Mesenteric fat pad (tissue), 1 donor: ENCODE results near the gene GRK2. TPM values are rescaled to one million over a fixed set of nuclear protein-coding genes. Genes with fewer than 3 reads are reported as not detected.

Experiments
- DNase-seq: peaks from one replicate; pipeline ENCODE4 v3.0.0-alpha.2; 2020; ENCODE audit warnings: low spot score
- total RNA-seq: library from RNA; stranded (reverse); fragmentation: NEBNext Ultra II Directional; extraction: Animal tissue kit (Norgen Biotek cat#: 25700); gene quantifications from one replicate; pipeline ENCODE4 v1.2.1, GENCODE V29; 2021
- donor health status: DM: yes; HTN: yes; CAD: no.

The GRK2 gene
- total RNA-seq, 1 donor from 2014 or later, result 60.2 TPM

- no peak for DNase-seq
Observed at GRCh38 chr11:67293090-67293489, 26.8 kb downstream of the GRK2 start.

GRCh38 chr11:67295846-67296245, 29.6 kb downstream of the GRK2 start:
- no peak for DNase-seq

DNA sequence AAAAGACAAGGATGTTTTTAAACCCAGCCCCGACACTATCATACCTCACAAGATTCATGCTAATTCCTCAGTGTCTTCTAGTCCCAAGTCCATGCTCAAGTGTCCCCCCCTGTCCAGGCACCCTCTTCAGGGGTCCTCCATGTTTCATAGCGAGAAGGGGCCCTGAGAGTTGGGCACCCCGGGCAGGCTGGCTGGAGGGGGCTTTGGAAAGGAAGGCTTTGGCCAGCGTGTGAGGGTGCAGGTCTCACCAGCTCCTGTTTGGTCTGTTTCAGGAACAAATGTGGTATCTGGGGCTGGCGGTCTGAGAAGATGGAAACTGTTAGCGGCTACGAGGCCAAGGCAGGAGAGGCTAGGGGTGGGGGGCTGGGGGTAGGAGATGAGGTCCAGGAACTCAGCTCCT, 32.5 kb downstream of the GRK2 start:
- DNase-seq, result no peak

DNA sequence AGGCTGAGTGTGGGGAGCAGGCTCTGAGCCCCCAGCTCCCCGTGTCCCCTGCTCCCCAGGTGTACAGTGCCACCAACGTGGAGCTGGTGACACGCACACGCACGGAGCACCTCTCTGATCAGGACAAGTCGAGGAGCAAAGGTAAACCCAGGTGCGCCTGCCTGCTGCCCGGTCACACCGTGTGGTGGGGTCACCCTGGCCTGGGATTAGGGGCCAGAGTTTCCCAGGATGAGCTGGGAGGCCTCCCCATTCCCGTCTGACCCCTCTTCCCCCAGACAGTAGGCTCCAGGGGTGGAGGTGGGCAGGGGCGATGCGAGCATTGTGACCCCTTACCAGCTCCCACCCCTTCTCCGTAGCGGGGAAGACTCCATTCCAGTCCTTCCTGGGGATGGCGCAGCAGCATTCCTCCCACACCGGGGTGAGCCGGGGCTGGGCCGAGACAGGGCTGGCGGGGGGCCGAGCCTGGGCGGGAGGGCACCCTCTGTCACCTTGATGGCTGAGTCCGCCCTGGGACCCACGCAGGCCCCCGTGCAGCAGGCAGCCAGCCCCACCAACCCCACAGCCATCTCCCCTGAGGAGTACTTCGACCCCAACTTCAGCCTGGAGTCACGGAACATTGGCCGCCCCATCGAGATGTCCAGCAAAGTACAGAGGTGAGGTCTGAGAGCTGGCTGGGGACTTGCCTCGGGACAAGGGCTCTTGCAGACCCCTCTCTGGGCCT, 33.4 kb downstream of the GRK2 start:
- DNase-seq, result no peak

DNA sequence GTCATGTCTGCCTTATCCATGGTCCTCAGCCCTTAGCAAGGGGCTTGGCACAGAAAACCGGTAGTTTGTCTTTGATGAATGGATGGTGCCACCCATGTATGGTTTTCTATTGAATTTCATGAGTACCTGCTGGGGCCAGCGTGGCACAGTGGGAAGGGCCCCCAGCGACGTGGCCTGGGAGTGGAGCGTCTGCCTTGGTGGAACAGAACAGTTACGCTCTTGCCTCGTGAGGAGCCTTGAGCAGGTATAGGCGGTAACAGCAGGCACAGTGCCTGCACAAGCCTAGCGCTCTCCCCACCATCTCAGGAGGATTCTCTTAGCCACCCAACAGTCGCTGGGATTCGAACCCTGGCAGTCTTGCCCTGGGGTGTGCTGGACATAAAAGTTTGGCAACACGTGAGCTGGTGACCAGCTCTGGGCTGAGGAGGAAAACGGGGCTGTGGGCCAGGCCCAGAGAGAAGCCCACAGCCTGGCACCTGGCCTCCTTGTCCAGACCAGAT, 34.0 kb downstream of the GRK2 start:
- no peak for DNase-seq

DNA sequence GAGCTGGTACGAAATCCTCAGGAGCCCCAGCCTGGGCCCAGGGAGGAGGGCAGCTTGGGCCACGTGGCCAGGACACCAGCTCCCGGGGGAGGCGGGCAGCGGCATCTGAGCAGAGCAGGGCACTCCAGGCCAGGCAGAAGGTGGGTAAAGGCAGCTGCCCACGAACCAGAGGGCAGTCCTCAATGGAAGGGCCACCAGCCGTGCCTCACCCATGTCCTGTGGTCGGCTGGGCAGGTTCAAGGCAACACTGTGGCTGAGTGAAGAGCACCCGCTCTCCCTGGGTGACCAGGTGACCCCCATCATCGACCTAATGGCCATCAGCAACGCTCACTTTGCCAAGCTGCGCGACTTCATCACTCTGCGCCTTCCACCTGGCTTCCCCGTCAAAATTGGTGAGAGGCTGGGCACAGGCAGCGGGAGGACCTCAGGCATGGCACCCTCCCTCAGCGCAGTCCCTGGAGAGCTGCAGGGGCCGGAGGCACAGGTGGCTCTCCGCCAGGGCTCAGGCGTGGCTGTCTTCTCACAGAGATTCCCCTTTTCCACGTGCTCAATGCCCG, 34.6 kb downstream of the GRK2 start:
- DNase-seq, result no peak

DNA sequence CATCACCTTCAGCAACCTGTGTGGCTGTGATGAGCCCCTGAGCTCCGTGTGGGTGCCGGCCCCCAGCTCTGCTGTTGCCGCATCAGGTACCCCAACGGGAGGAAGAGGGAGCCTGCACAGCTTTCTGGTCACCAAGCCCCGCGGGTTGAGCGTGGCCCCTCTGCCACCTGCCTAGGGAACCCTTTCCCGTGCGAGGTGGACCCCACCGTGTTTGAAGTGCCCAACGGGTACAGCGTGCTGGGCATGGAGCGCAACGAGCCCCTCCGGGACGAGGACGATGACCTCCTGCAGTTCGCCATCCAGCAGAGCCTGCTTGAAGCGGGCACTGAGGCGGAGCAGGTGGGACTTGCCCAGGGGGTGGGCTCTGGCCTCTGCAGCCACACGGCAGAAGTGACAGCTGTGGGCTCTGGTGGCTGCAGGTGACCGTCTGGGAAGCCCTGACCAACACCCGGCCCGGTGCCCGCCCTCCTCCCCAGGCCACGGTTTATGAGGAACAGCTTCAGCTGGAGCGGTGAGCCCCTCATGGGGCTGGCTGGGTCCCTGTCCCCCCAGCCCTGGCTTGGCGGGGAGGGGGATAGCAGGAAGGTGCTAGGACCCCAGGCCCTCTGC, 35.1 kb downstream of the GRK2 start:
- DNase-seq, result peak; percentile 88

DNA sequence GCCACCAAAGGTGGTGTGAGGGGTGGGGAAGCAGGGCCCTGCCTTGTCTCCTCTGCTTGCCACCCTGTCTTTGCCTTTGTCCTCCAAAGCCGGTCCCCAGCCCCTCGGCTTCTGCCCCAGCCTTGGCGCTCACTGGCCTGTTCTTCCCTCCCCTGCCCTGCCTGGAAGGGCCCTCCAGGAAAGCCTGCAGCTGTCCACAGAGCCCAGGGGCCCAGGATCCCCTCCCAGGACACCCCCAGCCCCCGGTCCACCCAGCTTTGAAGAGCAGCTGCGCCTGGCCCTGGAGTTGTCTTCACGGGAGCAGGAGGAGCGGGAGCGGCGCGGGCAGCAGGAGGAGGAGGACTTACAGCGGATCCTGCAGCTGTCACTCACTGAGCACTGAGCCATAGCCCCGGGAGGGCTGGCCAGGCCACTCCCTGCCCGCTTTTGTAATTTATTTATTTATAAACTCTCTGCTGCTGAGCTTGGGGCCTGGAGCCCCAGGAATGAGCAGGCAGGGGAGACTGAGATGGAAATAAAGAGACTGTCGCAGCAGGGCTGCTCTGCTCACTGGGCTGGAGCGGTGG, 35.8 kb downstream of the GRK2 start:
- peak; percentile 89 for DNase-seq

GRCh38 chr11:67302571-67303131, 36.4 kb downstream of the GRK2 start:
- peak; percentile 90 for DNase-seq

DNA sequence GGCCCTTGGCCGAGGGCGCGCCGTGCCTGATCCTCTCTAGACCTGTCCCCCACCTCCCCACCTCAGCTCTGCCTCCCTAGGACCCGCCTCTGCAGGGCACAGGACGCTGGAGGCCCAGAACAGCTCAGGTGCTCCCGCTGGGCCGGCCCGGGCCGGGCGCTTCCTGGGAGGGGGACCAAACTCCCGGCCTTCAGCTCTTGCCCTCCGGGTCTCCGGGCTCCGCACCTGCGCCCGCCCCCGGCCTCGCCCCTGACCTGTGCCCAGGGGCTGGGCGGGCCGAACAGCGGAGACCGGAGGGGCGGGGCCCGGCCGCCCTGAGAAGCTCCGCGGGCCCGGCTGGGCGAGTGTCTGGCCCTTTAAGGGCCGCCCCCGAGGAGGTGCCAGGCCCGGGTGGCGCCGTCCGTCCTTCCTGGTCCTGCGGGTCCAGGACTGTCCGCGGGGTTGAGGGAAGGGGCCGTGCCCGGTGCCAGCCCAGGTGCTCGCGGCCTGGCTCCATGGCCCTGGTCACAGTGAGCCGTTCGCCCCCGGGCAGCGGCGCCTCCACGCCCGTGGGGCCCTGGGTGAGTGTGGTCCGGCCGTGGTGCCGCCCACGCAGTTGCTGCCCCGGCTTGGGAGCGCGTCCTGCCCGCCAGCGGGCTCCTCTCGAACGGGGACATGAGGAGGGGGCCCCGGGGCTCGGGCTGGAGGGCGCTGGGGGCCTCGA, 37.0 kb downstream of the GRK2 start, which contains the start of gene SSH3:
Gene SSH3 (plus strand): TSS at position 399 of the 703 bp plus-strand sequence. CDS start 96 bp downstream, at position 495.
- DNase-seq, result peak; percentile 92

DNA sequence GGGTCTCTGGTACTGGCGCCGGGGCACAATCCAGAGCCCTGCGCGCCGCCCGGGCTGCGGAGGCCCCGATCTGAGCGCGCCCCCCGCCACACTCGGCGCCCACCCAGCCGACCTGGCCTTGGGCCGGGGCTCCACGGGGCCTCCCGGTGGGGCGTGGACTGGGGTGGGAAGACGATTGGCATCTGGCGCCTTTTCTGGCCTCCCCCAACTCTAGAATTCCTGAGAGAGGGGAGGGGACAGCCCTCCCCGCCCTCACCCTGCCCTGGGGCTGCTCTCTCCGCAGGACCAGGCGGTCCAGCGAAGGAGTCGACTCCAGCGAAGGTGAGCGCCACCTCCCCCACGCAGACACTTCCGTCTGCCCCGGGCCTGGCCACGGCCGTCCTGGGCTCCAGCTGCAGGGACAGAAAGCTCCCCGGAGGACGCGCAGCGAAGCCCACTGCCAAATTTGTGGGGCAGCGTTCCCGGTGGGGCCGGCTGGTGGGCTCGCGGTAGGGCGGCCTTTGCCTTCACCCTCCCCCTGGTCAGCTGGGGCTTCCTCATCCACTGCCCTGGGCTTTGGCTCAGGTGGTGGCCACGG, 37.6 kb downstream of the GRK2 start:
- peak; percentile 87 for DNase-seq

- peak; percentile 83 for DNase-seq
Observed at GRCh38 chr11:67304511-67305113, 38.3 kb downstream of the GRK2 start.

- DNase-seq, result peak; percentile 73
Observed at GRCh38 chr11:67306769-67307544, 40.7 kb downstream of the GRK2 start.

- peak; percentile 84 for DNase-seq
Observed at GRCh38 chr11:67307545-67308001, 41.3 kb downstream of the GRK2 start.

GRCh38 chr11:67308031-67308866, 42.0 kb downstream of the GRK2 start:
- peak; percentile 87 for DNase-seq

DNA sequence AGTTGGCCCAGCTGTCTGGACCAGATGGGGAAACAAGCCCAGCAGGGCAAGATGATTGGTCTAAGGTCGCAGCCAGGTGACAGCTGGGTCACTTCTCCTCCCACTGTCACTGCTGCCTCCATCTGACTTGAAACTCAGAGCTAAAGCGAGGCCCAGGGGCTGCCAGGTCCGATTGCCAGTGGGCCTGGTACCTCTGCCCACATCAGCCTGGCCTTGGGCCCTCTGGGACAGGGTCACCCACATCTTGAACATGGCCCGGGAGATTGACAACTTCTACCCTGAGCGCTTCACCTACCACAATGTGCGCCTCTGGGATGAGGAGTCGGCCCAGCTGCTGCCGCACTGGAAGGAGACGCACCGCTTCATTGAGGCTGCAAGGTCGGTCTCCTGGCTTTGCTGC, 42.9 kb downstream of the GRK2 start:
- DNase-seq, result peak; percentile 86

DNA sequence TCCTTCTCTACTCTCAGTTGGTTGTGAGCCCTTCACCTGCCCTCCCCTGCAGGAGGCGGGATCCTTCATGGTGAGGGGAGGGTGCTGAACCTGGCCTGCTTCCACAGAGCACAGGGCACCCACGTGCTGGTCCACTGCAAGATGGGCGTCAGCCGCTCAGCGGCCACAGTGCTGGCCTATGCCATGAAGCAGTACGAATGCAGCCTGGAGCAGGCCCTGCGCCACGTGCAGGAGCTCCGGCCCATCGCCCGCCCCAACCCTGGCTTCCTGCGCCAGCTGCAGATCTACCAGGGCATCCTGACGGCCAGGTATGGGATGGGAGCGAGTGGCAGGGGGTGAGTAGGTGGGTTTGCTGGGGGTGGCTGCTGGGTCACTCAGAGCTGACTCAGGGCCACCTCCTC, 43.4 kb downstream of the GRK2 start:
- DNase-seq, result peak; percentile 88

DNA sequence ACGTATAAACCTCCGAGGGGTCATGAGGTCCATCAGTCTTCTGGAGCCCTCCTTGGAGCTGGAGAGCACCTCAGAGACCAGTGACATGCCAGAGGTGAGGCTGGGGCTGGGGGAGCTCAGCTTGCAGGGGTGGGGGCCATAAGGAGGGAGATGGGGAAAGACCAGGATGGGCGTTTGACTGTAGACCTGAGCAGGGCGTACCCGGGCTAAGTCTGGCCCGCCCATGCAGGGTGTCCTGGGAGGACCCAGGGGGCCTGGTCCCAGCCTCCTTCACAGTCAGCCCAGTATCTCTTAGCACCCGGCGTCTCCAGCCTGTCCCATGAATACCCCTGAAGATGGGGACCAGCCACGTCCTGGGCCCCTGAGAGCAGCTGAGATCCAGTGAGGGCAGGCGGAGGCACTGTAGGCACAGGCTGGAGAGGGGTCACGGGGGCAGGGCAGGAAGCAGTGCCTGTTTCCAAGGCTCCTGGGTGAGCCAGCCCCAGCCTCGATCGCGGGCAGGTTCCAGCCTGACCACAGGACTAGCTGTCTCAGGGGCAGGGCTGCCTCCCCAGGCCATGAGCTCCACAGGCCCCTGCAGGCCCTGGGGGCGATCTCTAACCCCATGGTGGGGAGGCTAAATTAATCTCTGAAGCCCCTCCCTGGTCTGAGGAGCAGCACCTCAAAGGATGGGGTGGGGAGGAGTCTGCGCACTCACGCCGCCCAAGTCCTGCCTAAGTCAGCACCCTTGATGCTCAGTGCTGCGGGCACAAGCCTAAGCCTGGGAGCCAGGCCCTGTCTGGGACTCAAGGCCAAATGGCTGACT, 44.2 kb downstream of the GRK2 start:
- DNase-seq, result peak; percentile 79
